22Rv1 (cell line): ENCODE results near the gene C11orf54.

Experiments used
- CTCF ChIP-seq: fragments of 450-650 bp; IDR thresholded peaks from 2 replicates; pipeline ENCODE4 v1.5.1; 2017; ENCODE audit warnings: mild to moderate bottlenecking
- ZFX ChIP-seq: fragments of 450-650 bp; IDR thresholded peaks from 2 replicates; pipeline ENCODE4 v1.6.1; 2017; ENCODE audit warnings: antibody characterized with exemption, borderline replicate concordance

- TF ChIP-seq CTCF = no peak
- no peak for TF ChIP-seq ZFX
Measured at GRCh38 chr11:93718057-93718563, 23.4 kb upstream of the C11orf54 start.
